GM23338 (cell line): ENCODE results near the gene AKT1S1. TPM values are rescaled to one million over a fixed set of nuclear protein-coding genes. Genes with fewer than 3 reads are reported as not detected.

Experiments
- REST ChIP-seq: IDR thresholded peaks from one replicate; pipeline ENCODE4 v1.6.1; 2018; ENCODE audit warnings: antibody characterized with exemption; ENCODE audit not compliant: unreplicated experiment
- ZNF331 ChIP-seq: fragments of 250-450 bp; sonication (Bioruptor Pico); IDR thresholded peaks from 2 replicates; pipeline ENCODE4 v1.5.0; 2020; ENCODE audit warnings: low read depth, mild to moderate bottlenecking, moderate library complexity
- ZNF462 ChIP-seq: fragments of 250-450 bp; sonication (Bioruptor Pico); IDR thresholded peaks from 2 replicates; pipeline ENCODE4 v1.5.0; 2020; ENCODE audit warnings: mild to moderate bottlenecking, moderate library complexity
- polyA plus RNA-seq: library from polyadenylated mRNA; unstranded; fragments of >200 nt; fragmentation: Nextera tagmentation; extraction: Ambion mirVana; gene quantifications from 2 replicates; pipeline ENCODE4 v1.2.1, GENCODE V29; 2016
- total RNA-seq: library from RNA; depleted of rRNA; stranded (reverse); fragments of >200 nt; shearing (Covaris generic); gene quantifications from 2 replicates; pipeline ENCODE4 v1.2.3, GENCODE V29; 2014

Gene AKT1S1
- total and polyA plus RNA-seq, 2 experiments from 2014 or later = 21.5 to 28.6 TPM

DNA sequence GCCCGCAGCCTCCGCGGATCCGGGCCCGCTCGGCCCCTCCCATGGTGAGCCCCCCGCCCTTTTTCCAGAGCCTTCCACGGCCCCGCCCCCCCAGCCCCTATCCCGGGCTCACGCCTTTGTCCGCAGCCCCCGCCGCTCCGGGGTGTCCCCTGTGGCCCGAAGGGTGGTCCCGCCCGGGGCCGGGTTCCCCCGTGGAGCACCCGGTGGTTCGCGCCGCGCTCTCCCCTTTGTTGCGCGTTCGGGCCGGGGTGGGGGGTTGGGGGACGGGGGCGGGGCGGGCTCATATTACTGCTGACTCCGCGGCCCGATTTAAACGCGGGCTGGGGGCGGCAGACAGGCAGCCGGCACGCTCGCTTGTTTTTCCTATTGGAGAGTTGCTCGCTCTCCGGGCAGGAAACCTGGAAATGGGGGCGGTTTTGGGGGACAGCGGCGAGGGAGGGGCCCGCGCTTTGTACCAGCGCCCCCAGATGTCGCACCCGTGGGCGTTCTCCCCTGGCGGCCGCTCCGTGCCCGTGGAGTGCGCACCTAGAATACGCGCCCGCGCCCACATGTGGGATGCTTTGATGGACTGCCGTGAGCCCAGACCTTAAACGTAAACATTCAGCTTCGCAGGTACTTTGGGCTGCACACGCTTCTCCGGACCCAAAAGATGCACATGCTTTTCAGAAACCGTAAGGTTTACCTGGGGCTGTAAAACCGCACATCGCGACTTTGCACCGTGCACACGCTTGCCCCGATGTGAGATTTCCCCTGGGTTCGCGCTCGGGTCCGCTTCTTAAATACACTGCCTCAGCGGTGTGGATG is 25.5 kb downstream of the AKT1S1 start (continued):
- TF ChIP-seq ZNF462 (CRISPR knock-in tag) = no peak
- no peak for TF ChIP-seq REST
- TF ChIP-seq ZNF331 (CRISPR knock-in tag) = no peak
